ENCODE data around the gene CYP3A4. TPM values are rescaled to one million over a fixed set of nuclear protein-coding genes. Genes with fewer than 3 reads are reported as not detected.

CYP3A4 gene
- total and polyA plus RNA-seq, 9 of the 15 experiments (the other 6 are each of a cell fraction or from before 2014, with no cell fraction given) = 0.07 to 0.08 TPM; not detected in 7

- TF ChIP-seq TCF3 (CRISPR knock-in tag; IDR thresholded peaks at IDR 0.05) (peak; percentile 40; the same call in 1 of the 2 replicates), ATF1 (CRISPR knock-in tag; IDR thresholded peaks at IDR 0.05) (no peak), ATF1 (tag; IDR thresholded peaks at IDR 0.05) (0 out of 2 replicates have a peak, but pooled peaks have one; percentile 20), SRSF3 (IDR thresholded peaks at IDR 0.05; ENCODE audit: insufficient read depth, low read length) (no peak), TEAD4 (IDR thresholded peaks at IDR 0.05; ENCODE audit: low read length) (peak; percentile 72), TEAD4 (CRISPR knock-in tag; IDR thresholded peaks at IDR 0.05; ENCODE audit: borderline replicate concordance) (no peak), IRF9 (tag; IDR thresholded peaks at IDR 0.05) (peak; percentile 74), ZNF436 (CRISPR knock-in tag; IDR thresholded peaks at IDR 0.05) (no peak), TAL1 (IDR thresholded peaks at IDR 0.05) (peak; percentile 51; the same call in 1 of the 2 replicates), ASH1L (IDR thresholded peaks at IDR 0.05; ENCODE audit: borderline replicate concordance, low read depth, partially characterized antibody) (no peak), SMC3 (conservative IDR thresholded peaks at IDR 0.05; ENCODE audit: insufficient read depth, low read depth, low read length) (no peak), JUND (IDR thresholded peaks at IDR 0.05; ENCODE audit: borderline replicate concordance, low read depth, low read length) (no peak; the same call in 1 of the 2 replicates), JUND (tag; IDR thresholded peaks at IDR 0.05; ENCODE audit: borderline replicate concordance, low read depth, low read length) (0 out of 3 replicates have a peak, but pooled peaks have one; percentile 49), CLOCK (CRISPR knock-in tag; IDR thresholded peaks at IDR 0.05; ENCODE audit: borderline replicate concordance) (no peak), MYC (IDR thresholded peaks at IDR 0.05; ENCODE audit: low read depth, low read length) (no peak), MYC (CRISPR knock-in tag; IDR thresholded peaks at IDR 0.05; ENCODE audit: borderline replicate concordance, low read depth) (0 out of 2 replicates have a peak, but pooled peaks have one; percentile 25), HMBOX1 (IDR thresholded peaks at IDR 0.05) (peak; percentile 53; the same call in 1 of the 2 replicates), ARID1B (IDR thresholded peaks at IDR 0.05) (peak; percentile 82), CTBP1 (IDR thresholded peaks at IDR 0.05; ENCODE audit: borderline replicate concordance) (0 out of 2 replicates have a peak, but pooled peaks have one; percentile 17), KDM1A (IDR thresholded peaks at IDR 0.05) (peak; percentile 53 to 72), SFPQ (IDR thresholded peaks at IDR 0.05; ENCODE audit: low read depth, low read length) (no peak)
These were observed 47.6 kb upstream of the CYP3A4 start (continued) for GRCh38 chr7:99831595-99831994.

Data from K562 (cell line).